DOHH2 (cell line): ENCODE measurements around the gene C4orf36.

ENCODE experiments used
- H3F3A ChIP-seq: fragments of 200-600 bp; sonication (generic), shearing (Covaris generic); 2 replicates; pipeline ENCODE4 v1.6.0; 2016; ENCODE audit warnings: antibody characterized with exemption, mild to moderate bottlenecking; ENCODE audit not compliant: control insufficient read depth, insufficient read depth
- H3K27ac ChIP-seq: fragments of 200-600 bp; sonication (generic); 2 replicates; pipeline ENCODE4 v1.5.1; 2014; ENCODE audit warnings: low read depth, mild to moderate bottlenecking, low read length, moderate library complexity
- H3K27me3 ChIP-seq: fragments of 200-600 bp; sonication (generic); 2 replicates; pipeline ENCODE4 v1.6.1; 2014; ENCODE audit warnings: mild to moderate bottlenecking, low read length, mixed read lengths; ENCODE audit not compliant: control insufficient read depth
- H3K36me3 ChIP-seq: fragments of 200-600 bp; sonication (generic); 2 replicates; pipeline ENCODE4 v1.6.1; 2014; ENCODE audit warnings: mild to moderate bottlenecking, low read length, moderate library complexity, mixed read lengths; ENCODE audit not compliant: control insufficient read depth
- H3K4me1 ChIP-seq: fragments of 200-600 bp; sonication (generic); 2 replicates; pipeline ENCODE4 v1.6.1; 2014; ENCODE audit warnings: mild to moderate bottlenecking, low read length, mixed read lengths; ENCODE audit not compliant: control insufficient read depth
- H3K4me2 ChIP-seq: fragments of 200-600 bp; sonication (generic); 2 replicates; pipeline ENCODE4 v1.6.0; 2014; ENCODE audit warnings: mild to moderate bottlenecking, low read length, moderate library complexity
- H3K4me3 ChIP-seq: fragments of 200-600 bp; sonication (generic); 2 replicates; pipeline ENCODE4 v1.5.1; 2014; ENCODE audit warnings: mild to moderate bottlenecking, low read length, mixed read lengths
- H3K79me2 ChIP-seq: fragments of 200-600 bp; sonication (generic); 2 replicates; pipeline ENCODE4 v1.6.1; 2014; ENCODE audit warnings: mild to moderate bottlenecking, low read length, mixed read lengths; ENCODE audit not compliant: control insufficient read depth
- H3K9me2 ChIP-seq: fragments of 200-600 bp; sonication (generic); replicated peaks from 2 replicates; pipeline ENCODE4 v1.6.1; 2014; ENCODE audit warnings: mild to moderate bottlenecking, low read length, mixed read lengths; ENCODE audit not compliant: control insufficient read depth
- H3K9me3 ChIP-seq: fragments of 200-600 bp; sonication (generic); 2 replicates; pipeline ENCODE4 v1.6.1; 2014; ENCODE audit warnings: antibody characterized with exemption, low read length, mixed read lengths; ENCODE audit not compliant: control insufficient read depth, insufficient read depth
- H4K20me1 ChIP-seq: fragments of 200-600 bp; sonication (generic); 2 replicates; pipeline ENCODE4 v1.6.0; 2014; ENCODE audit warnings: low read depth, mild to moderate bottlenecking, antibody characterized with exemption, low read length, moderate library complexity; ENCODE audit not compliant: control insufficient read depth, insufficient read depth
- CTCF ChIP-seq: fragments of 200-600 bp; sonication (generic); IDR thresholded peaks from one replicate; pipeline ENCODE4 v1.5.1; 2014; ENCODE audit warnings: antibody characterized with exemption, mild to moderate bottlenecking, low read depth, low read length; ENCODE audit not compliant: poor library complexity, severe bottlenecking
- EZH2phosphoT487 ChIP-seq: fragments of 200-600 bp; sonication (generic); IDR thresholded peaks from 2 replicates; pipeline ENCODE4 v1.6.1; 2017; ENCODE audit warnings: borderline replicate concordance, mild to moderate bottlenecking, antibody characterized with exemption, low read length, moderate library complexity, mixed read lengths

Gene C4orf36

GRCh38 chr4:86872135-86872534 lies 20.1 kb downstream of the C4orf36 start:
- Histone ChIP-seq H3K4me3 (no peak overlapping the region), H3F3A (no peaks in the 10 kb centered on the region), H3K79me2 (no peaks in the 10 kb centered on the region), H3K36me3 (no peaks in the 10 kb centered on the region), H3K27me3 (no peaks in the 10 kb centered on the region), H3K4me2 (no peak overlapping the region), H3K4me1 (no peaks in the 10 kb centered on the region), H3K9me3 (no peaks in the 10 kb centered on the region), H4K20me1 (no peaks in the 10 kb centered on the region), H3K27ac (no peak overlapping the region), H3K9me2 (no peaks in the 10 kb centered on the region)
- TF ChIP-seq EZH2phosphoT487 (no peak), CTCF (no peak)

GRCh38 chr4:86870442-86871069 lies 21.7 kb downstream of the C4orf36 start:
- H4K20me1 ChIP-seq = no peaks in the 10 kb centered on the region
- no peaks in the 10 kb centered on the region for H3K36me3 ChIP-seq
- H3K27ac ChIP-seq = no peak overlapping the region
- H3K9me2 ChIP-seq = no peaks in the 10 kb centered on the region
- no peak overlapping the region for H3K4me2 ChIP-seq
- H3K4me3 ChIP-seq = no peak overlapping the region
- H3K4me1 ChIP-seq = no peaks in the 10 kb centered on the region
- no peaks in the 10 kb centered on the region for H3K9me3 ChIP-seq
- H3F3A ChIP-seq = no peaks in the 10 kb centered on the region
- no peaks in the 10 kb centered on the region for H3K27me3 ChIP-seq
- TF ChIP-seq EZH2phosphoT487 (no peak), CTCF (no peak)
- no peaks in the 10 kb centered on the region for H3K79me2 ChIP-seq

GRCh38 chr4:86857341-86858052 lies 34.7 kb downstream of the C4orf36 start:
- no peak for TF ChIP-seq CTCF
- TF ChIP-seq EZH2phosphoT487 = no peak
- Histone ChIP-seq H3K9me3 (no peaks in the 10 kb centered on the region), H3K79me2 (no peaks in the 10 kb centered on the region), H3K27me3 (no peaks in the 10 kb centered on the region), H3K27ac (no peak overlapping the region), H3K4me1 (no peaks in the 10 kb centered on the region), H3K9me2 (no peaks in the 10 kb centered on the region), H4K20me1 (no peaks in the 10 kb centered on the region), H3K4me2 (no peak overlapping the region), H3K4me3 (no peak overlapping the region), H3K36me3 (no peaks in the 10 kb centered on the region), H3F3A (no peaks in the 10 kb centered on the region)
